ENCODE measurements around the gene CACHD1.
"Not testable (repeated sequence)": the region's sequence is repeated elsewhere in the genome, so short reads cannot be mapped to it uniquely, and the experiment has no call there.

Gene CACHD1

DNA sequence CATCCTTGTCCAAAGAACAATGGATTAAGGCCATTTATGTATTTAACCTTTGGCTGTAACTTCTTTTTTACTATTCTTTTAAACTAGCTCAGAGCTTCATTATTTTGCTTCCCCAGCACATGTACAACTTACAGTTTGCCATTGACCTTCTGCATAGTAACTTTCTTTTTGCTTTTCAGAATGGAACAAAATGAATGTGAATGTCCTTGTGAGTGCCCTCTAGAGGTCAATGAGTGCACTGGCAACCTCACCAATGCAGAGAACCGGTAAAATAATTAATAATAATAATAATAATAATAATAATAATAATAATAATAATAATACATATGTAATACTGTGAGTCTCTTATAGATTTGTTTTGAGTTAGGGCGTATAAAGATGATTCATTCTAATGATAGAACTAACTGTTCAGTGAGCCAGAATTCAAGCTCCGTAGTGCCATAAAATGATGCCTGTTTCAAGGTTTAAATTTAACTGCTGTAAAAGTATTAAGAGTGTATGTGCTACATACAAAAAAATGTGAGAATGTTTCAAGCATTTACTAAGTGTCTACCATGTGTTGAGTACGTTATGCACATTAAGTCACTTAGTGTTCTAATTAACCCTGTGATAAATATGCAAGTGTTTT lies 205.9 kb downstream of the CACHD1 start:
- DNase-seq: no peak

DNA sequence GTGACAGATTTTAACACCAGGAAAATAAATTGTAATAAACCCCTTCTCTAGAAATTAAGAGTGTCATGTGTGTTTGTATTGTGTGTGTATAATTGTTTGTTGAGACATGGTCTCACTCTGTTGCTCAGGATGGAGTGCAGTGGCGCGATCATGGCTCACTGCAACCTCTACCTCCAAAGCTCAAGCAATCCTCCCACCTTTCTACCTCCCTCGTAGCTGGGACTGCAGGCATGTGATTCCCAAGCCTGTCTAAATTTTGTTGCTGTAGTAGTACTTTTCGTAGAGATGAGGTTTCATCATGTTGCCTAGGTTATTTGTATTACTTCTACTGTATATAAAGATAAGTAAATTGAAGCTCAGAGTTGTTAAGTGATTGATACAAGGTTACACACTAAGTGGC lies 206.5 kb downstream of the CACHD1 start:
- DNase-seq: no peak

DNA sequence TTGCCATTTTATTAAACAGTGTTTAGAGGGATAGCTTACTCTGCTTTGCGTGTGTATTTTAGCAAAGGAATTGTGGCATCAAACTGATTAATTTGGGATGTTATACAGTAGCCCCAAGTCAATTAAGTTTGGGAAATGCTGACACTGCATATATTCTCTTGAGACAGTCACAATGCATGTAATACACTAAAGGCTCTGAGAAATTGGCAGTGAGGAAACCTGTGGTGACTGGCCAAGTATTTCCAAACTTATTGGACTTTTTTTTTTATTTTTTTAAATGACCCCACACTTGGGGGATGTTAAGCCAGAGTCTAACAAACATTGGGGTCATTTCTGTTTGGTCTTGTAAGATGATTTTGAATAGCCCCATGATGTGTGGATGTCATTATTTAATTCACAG lies 207.6 kb downstream of the CACHD1 start:
- DNase-seq: no peak

DNA sequence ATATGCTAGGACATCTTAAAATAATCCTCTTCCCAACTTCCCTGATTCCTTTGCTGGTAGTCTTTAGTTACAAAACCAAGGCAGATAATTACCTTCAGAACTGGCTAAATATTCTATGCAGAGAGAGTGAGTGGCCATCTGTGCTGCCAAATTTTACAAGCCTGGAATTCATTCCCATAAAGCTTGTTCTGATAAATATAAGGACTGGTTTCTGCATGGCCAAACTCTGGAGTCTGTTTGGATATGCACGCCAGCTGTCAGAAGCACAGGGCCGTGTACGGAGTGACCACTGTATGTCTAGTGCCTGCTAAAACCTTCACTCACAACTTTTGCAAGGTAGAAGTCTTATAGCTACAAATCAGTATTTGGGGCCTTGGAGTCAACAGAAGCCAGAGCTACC lies 208.4 kb downstream of the CACHD1 start:
- DNase-seq: no peak

GRCh38 chr1:64679177-64679576 lies 209.2 kb downstream of the CACHD1 start:
- no peak for DNase-seq

DNA sequence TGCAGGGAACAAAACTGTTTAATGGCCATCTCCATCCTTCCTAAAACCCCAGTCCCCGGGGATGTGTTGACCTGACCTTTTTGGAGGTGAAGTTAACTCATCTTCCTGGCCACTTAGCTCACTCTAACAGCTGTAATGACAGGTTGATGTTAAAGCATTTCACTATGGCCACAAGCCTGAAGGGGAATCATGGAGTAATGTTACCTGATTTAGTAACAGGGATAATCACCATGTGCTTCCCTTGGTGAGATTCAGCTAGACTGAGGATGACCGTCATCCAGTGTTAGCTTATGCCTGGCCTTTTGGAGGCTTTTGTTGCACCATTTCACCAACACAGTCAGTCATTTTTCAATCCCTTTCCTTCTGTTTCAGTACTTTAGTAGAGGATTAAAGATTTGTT lies 210.7 kb downstream of the CACHD1 start:
- no peak for DNase-seq

DNA sequence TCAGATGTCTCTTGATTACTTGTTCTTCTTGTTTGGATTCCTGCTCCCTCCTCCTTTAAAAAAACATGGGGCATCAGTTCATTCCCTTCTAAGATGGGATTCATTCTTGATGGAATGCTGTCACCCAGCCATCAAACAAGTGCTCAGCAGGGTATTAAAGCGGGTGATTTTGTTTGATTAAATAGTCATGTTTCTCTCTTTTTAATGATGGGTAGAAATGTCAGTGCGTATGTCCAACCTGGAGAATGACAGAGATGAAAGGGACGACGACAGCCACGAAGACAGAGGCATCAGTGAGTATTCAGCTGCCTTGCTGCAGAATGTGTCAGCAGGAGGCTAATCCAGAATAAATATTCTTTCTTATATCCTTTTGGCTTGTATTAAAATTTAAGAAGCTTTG lies 211.1 kb downstream of the CACHD1 start:
- DNase-seq: no peak

DNA sequence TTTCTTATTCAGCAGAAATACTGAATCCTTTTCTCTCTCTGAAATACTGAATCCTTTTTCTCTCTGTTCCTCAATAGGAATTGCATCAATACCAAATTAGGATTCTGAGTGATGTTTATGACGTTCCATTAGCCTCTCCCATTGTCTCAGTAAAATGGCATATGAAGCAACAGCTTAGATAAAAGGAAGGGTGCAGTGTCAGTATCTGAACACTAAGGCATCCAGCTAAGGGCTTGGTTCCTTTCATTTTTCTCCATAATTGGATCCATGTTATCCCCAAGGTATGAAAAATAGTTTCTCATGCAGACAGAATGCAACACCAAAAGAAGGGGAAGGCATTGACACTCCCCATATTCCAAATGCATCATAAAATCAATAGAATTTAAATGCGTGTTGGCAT lies 213.5 kb downstream of the CACHD1 start:
- no peak for DNase-seq

DNA sequence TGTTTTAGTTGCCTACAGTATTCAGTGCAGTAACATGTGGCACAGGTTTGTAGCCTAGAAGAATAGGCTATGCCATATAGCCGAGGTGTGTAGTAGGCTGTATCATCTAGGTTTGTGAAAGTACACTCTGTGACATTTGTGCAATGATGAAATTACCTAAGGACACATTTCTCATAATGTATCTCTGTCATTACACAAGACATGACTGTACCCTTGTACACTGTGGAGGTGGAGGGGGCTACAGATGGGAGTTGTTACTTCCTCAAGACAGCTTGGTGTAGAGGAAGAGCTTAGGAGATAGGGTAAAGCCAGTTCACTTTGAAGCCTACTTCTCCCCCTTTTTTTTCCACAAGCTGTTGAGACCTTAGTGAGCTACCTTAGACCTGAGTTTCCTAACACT lies 215.3 kb downstream of the CACHD1 start:
- DNase-seq: no peak

- no peak for DNase-seq
These were observed 215.9 kb downstream of the CACHD1 start for GRCh38 chr1:64685765-64686341.

- DNase-seq: peak; percentile 23 to 30
These were observed 217.1 kb downstream of the CACHD1 start for GRCh38 chr1:64686828-64687724.

GRCh38 chr1:64687725-64688327 lies 217.9 kb downstream of the CACHD1 start:
- DNase-seq: no peak

GRCh38 chr1:64691626-64692025 lies 221.7 kb downstream of the CACHD1 start:
- no peak for DNase-seq

GRCh38 chr1:64692911-64693310 lies 223.0 kb downstream of the CACHD1 start:
- no peak for DNase-seq

- DNase-seq: no peak
These were observed 223.5 kb downstream of the CACHD1 start for GRCh38 chr1:64693406-64693805.

- no peak for DNase-seq
These were observed 226.9 kb downstream of the CACHD1 start for GRCh38 chr1:64696879-64697278.

DNA sequence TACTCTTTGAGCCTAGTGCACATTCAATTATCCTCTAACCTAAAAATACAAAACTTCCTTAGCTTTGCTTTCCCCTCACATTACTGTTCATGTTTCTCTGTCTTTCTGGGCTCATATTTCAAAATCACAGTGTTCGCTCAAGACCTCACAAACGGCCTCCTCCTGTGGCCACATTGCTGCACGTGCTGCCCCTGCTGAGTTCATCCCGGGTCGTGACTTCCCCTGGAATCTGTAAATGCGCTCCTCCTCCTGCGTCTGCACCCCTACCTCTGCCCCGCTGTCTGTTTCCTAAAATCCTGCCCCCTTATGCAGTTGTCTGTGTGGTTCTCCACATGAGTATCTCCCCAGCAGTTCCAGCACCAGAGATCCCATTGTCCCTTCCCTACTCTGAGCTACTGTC lies 229.4 kb downstream of the CACHD1 start:
- DNase-seq: no peak

- DNase-seq: no peak
These were observed 231.1 kb downstream of the CACHD1 start for GRCh38 chr1:64701071-64701470.

- DNase-seq: no peak
These were observed 232.0 kb downstream of the CACHD1 start for GRCh38 chr1:64701886-64702285.

DNA sequence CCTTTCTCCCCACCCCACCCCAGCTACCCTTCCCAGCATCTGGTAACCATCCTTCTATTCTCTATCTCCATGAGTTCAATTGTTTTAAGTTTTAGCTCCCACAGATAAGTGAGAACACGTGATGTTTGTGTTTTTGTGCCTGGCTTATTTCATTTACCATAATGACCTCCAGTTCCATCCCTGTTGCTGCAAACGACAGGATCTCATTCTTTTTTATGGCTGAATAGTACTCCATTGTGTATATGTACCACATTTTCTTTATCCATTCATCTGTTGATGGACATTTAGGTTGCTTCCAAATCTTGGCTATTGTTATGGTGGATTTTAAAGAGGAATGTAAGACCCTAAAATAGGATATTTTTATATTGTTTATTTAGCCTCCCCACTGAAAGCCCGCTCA lies 232.7 kb downstream of the CACHD1 start:
- DNase-seq: not testable (repeated sequence)

DNA sequence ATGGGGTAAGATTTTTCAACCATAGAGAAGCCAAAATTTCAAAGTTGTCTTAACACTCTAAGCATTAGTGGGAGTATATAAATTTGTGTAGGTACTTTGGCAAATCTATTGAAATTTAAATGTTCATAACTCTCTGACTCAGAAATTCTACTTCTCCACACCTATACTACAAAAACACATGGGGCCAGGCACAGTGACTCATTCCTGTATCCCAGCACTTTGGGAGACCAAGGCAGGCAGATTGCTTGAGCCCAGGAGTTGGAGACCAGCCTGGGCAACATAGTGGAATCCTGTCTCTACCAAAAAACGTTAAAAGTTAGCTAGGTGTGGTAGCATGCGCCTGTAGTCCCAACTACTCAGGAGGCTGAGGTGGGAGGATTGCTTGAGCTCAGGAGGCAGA lies 233.7 kb downstream of the CACHD1 start:
- no peak for DNase-seq

DNA sequence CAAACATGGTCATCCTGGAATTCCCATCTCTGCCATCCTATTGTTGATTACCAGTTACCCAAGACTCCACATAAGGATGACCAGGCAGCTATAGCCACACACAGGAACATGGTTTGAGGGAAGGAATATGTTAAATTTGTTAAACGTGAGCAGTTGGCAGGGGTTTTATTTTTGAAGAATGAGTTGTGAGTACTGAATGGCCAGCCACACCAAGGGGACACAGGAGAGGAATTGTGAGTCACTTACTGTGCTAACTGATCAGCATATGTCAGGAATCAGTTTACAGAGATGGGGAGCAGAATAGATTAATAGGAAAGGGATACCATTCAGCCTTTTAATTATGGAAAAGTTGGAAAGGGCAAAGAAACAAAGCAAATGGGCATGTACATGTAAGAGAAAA lies 235.7 kb downstream of the CACHD1 start:
- DNase-seq: no peak

DNA sequence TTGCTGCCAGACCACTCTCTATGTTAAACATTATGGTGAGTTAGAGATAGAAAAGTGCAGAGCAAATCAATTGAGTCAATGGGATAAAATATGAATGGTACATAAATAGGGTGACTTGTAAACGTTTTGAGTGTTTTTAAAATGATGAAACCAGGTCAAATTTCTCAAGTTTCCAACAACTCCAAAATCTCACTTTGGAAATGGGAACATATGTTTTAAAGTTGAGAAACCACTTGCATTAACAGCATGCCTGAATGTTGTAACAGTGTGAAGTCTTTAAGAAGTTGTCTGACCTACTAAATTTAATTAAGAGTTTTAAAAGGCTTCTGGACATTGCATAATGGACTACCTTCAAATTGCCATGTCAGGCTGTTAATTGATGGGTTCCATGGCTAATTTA lies 241.3 kb downstream of the CACHD1 start:
- no peak for DNase-seq

DNA sequence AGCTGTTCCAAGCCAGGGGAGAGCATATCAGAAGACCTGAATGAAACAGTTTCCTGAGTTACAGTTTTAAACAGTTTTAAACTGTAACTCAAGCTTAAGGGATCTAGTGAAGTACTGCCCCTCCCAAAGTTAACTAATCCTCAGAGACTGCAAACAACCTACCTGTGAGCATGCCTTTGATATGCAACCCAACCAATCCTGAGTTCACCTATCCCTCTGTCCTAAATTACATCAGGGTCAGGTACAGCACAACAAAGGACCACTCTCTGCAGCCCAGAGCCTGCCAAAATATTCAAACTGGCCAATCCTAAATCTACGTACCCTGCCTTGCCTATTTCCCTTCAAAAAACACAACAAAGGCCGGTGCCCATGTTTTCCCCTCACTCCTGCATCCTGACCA lies 242.1 kb downstream of the CACHD1 start:
- no peak for DNase-seq
